Measurements from ENCODE around the gene APBA2.

APBA2 gene

GRCh38 chr15:28895146-28895545, 9.4 kb downstream of the APBA2 start:
- in situ Hi-C loops (cut with MboI; ENCODE audit: low sequenced_read_pairs) = no loop called here

GRCh38 chr15:28895566-28895965, 9.8 kb downstream of the APBA2 start:
- in situ Hi-C loops (cut with MboI; ENCODE audit: low sequenced_read_pairs) = no loop called here

GRCh38 chr15:28896951-28897350, 11.2 kb downstream of the APBA2 start:
- in situ Hi-C loops (cut with MboI; ENCODE audit: low sequenced_read_pairs) = no loop called here

- in situ Hi-C loops (cut with MboI; ENCODE audit: low sequenced_read_pairs) = no loop called here
Measured at GRCh38 chr15:28897861-28898585, 12.2 kb downstream of the APBA2 start.

GRCh38 chr15:28899061-28899738, 13.4 kb downstream of the APBA2 start:
- in situ Hi-C loops (cut with MboI; ENCODE audit: low sequenced_read_pairs) = no loop called here

GRCh38 chr15:28900041-28900891, 14.5 kb downstream of the APBA2 start:
- in situ Hi-C loops (cut with MboI; ENCODE audit: low sequenced_read_pairs) = no loop called here

GRCh38 chr15:28900892-28901586, 15.3 kb downstream of the APBA2 start:
- in situ Hi-C loops (cut with MboI; ENCODE audit: low sequenced_read_pairs) = no loop called here

- in situ Hi-C loops (cut with MboI; ENCODE audit: low sequenced_read_pairs) = no loop called here
Measured at GRCh38 chr15:28901587-28901980, 15.8 kb downstream of the APBA2 start.

GRCh38 chr15:28901987-28902745, 16.4 kb downstream of the APBA2 start:
- in situ Hi-C loops (cut with MboI; ENCODE audit: low sequenced_read_pairs) = no loop called here

GRCh38 chr15:28902856-28903255, 17.1 kb downstream of the APBA2 start:
- in situ Hi-C loops (cut with MboI; ENCODE audit: low sequenced_read_pairs) = no loop called here

GRCh38 chr15:28903555-28903954, 17.8 kb downstream of the APBA2 start:
- in situ Hi-C loops (cut with MboI; ENCODE audit: low sequenced_read_pairs) = no loop called here

GRCh38 chr15:28904003-28904402, 18.2 kb downstream of the APBA2 start:
- in situ Hi-C loops (cut with MboI; ENCODE audit: low sequenced_read_pairs) = no loop called here

- in situ Hi-C loops (cut with MboI; ENCODE audit: low sequenced_read_pairs) = no loop called here
Measured at GRCh38 chr15:28904541-28905315, 19.0 kb downstream of the APBA2 start.

- in situ Hi-C loops (cut with MboI; ENCODE audit: low sequenced_read_pairs) = no loop called here
Measured at GRCh38 chr15:28907338-28907960, 21.7 kb downstream of the APBA2 start.

- in situ Hi-C loops (cut with MboI; ENCODE audit: low sequenced_read_pairs) = no loop called here
Measured at GRCh38 chr15:28909958-28910500, 24.3 kb downstream of the APBA2 start.

GRCh38 chr15:28911310-28911931, 25.6 kb downstream of the APBA2 start:
- in situ Hi-C loops (cut with MboI; ENCODE audit: low sequenced_read_pairs) = no loop called here

- in situ Hi-C loops (cut with MboI; ENCODE audit: low sequenced_read_pairs) = no loop called here
Measured at GRCh38 chr15:28912422-28912821, 26.6 kb downstream of the APBA2 start.

GRCh38 chr15:28913171-28913765, 27.5 kb downstream of the APBA2 start:
- in situ Hi-C loops (cut with MboI; ENCODE audit: low sequenced_read_pairs) = no loop called here

Measured in HL-60/S4 treated with phorbol 12-myristate 13-acetate at 8.2 ng/mL for 4 days and 3 days (cell line).